GM23338 (cell line): ENCODE data around the gene UGGT2. TPM values are rescaled to one million over a fixed set of nuclear protein-coding genes. Genes with fewer than 3 reads are reported as not detected.

Experiments
- ATAC-seq: fragments of 200-7000 bp; cut with Tn5 transposase; 3 replicates; pipeline ENCODE4 v1.9.1; 2020
- DNase-seq: peaks from one replicate; pipeline ENCODE4 v3.0.0-alpha.2; 2015; ENCODE audit warnings: low spot score
- H2AFZ ChIP-seq: fragments of 200-600 bp; sonication (generic); 2 replicates; pipeline ENCODE4 v1.8.0; 2016; ENCODE audit warnings: antibody characterized with exemption, mild to moderate bottlenecking, moderate library complexity
- H3F3A ChIP-seq: fragments of 200-600 bp; sonication (generic); replicated peaks from 2 replicates; pipeline ENCODE4 v1.8.0; 2017; ENCODE audit warnings: antibody characterized with exemption, mixed run types, low read depth
- H3K27ac ChIP-seq: fragments of 200-600 bp; sonication (generic); 2 replicates; pipeline ENCODE4 v1.6.1; 2016; ENCODE audit warnings: low read depth
- H3K27me3 ChIP-seq: fragments of 200-600 bp; sonication (generic); 2 replicates; pipeline ENCODE4 v1.8.0; 2016; ENCODE audit warnings: mild to moderate bottlenecking, mixed run types, moderate library complexity; ENCODE audit not compliant: insufficient read depth
- H3K36me3 ChIP-seq: fragments of 200-600 bp; sonication (generic); 2 replicates; pipeline ENCODE4 v1.8.0; 2016; ENCODE audit warnings: mild to moderate bottlenecking; ENCODE audit not compliant: insufficient read depth
- H3K4me1 ChIP-seq: fragments of 200-600 bp; sonication (generic); 2 replicates; pipeline ENCODE4 v1.8.0; 2016; ENCODE audit warnings: mild to moderate bottlenecking, moderate library complexity; ENCODE audit not compliant: insufficient read depth
- H3K4me2 ChIP-seq: fragments of 200-600 bp; sonication (generic); 2 replicates; pipeline ENCODE4 v1.7.1; 2017; ENCODE audit warnings: mixed run types
- H3K4me3 ChIP-seq: fragments of 200-600 bp; sonication (generic); 2 replicates; pipeline ENCODE4 v1.6.1; 2016; ENCODE audit warnings: mixed run types
- H3K79me2 ChIP-seq: fragments of 200-600 bp; sonication (generic); replicated peaks from 2 replicates; pipeline ENCODE4 v1.8.0; 2017; ENCODE audit warnings: mild to moderate bottlenecking; ENCODE audit not compliant: insufficient read depth
- H3K9me2 ChIP-seq: fragments of 200-600 bp; sonication (generic); 2 replicates; pipeline ENCODE4 v1.8.0; 2017; ENCODE audit not compliant: insufficient read depth
- H4K20me1 ChIP-seq: fragments of 200-600 bp; sonication (generic); replicated peaks from 2 replicates; pipeline ENCODE4 v1.8.0; 2017; ENCODE audit warnings: mild to moderate bottlenecking; ENCODE audit not compliant: insufficient read depth
- H3K27ac Mint-ChIP-seq: 2 replicates; pipeline ENCODE4 v1.8.0; 2020; ENCODE audit warnings: inconsistent platforms, mild to moderate bottlenecking, moderate library complexity, mixed read lengths
- H3K27me3 Mint-ChIP-seq: 3 replicates; pipeline ENCODE4 v1.8.0; 2022; ENCODE audit warnings: low read depth, mild to moderate bottlenecking, moderate library complexity, mixed read lengths, inconsistent platforms; ENCODE audit not compliant: insufficient read depth, poor library complexity
- H3K36me3 Mint-ChIP-seq: 3 replicates; pipeline ENCODE4 v1.8.0; 2021; ENCODE audit warnings: low read depth, mild to moderate bottlenecking, inconsistent platforms, moderate library complexity, mixed read lengths
- H3K4me1 Mint-ChIP-seq: 3 replicates; pipeline ENCODE4 v1.8.0; 2020; ENCODE audit warnings: mild to moderate bottlenecking, inconsistent platforms, mixed read lengths
- H3K4me3 Mint-ChIP-seq: 3 replicates; pipeline ENCODE4 v1.8.0; 2021; ENCODE audit warnings: moderate library complexity, mild to moderate bottlenecking, inconsistent platforms, mixed read lengths
- H3K9me3 Mint-ChIP-seq: 3 replicates; pipeline ENCODE4 v1.8.0; 2020; ENCODE audit warnings: moderate library complexity, mild to moderate bottlenecking, inconsistent platforms, mixed read lengths
- CREB1 ChIP-seq: fragments of 250-450 bp; sonication (Bioruptor Pico); IDR thresholded peaks from 2 replicates; pipeline ENCODE4 v1.5.0; 2020; ENCODE audit warnings: low read depth, mild to moderate bottlenecking, moderate library complexity
- CTCF ChIP-seq, 2 experiments: fragments of 200-600 bp in 1 of 2; sonication (generic) in 1 of 2; conservative IDR thresholded peaks; 2 replicates each; pipeline versions ENCODE4 v1.5.1 to v1.6.1; 2016 to 2017; ENCODE audit warnings: antibody characterized with exemption in 2 of 2, low read depth in 2 of 2, mild to moderate bottlenecking in 2 of 2, moderate library complexity in 1 of 2
- ETS1 ChIP-seq: IDR thresholded peaks from 2 replicates; pipeline ENCODE4 v1.6.1; 2016; ENCODE audit warnings: antibody characterized with exemption
- EZH2 ChIP-seq: fragments of 200-600 bp; sonication (generic); IDR thresholded peaks from one replicate; pipeline ENCODE4 v1.8.0; 2017; ENCODE audit warnings: antibody characterized with exemption, mild to moderate bottlenecking, low read depth; ENCODE audit not compliant: unreplicated experiment
- EZH2phosphoT487 ChIP-seq: fragments of 200-600 bp; sonication (generic); IDR thresholded peaks from one replicate; pipeline ENCODE4 v1.8.1; 2018; ENCODE audit warnings: antibody characterized with exemption; ENCODE audit not compliant: unreplicated experiment
- JUNB ChIP-seq: IDR thresholded peaks from one replicate; pipeline ENCODE4 v1.6.1; 2016; ENCODE audit warnings: antibody characterized with exemption; ENCODE audit not compliant: unreplicated experiment
- NANOG ChIP-seq: IDR thresholded peaks from 2 replicates; pipeline ENCODE4 v1.6.1; 2016; ENCODE audit warnings: antibody characterized with exemption, borderline replicate concordance
- POLR2AphosphoS5 ChIP-seq: IDR thresholded peaks from 2 replicates; pipeline ENCODE4 v1.6.1; 2016; ENCODE audit warnings: antibody characterized with exemption, low read depth
- REST ChIP-seq: IDR thresholded peaks from one replicate; pipeline ENCODE4 v1.6.1; 2018; ENCODE audit warnings: antibody characterized with exemption; ENCODE audit not compliant: unreplicated experiment
- STAT1 ChIP-seq: IDR thresholded peaks from one replicate; pipeline ENCODE4 v1.6.1; 2016; ENCODE audit warnings: antibody characterized with exemption; ENCODE audit not compliant: unreplicated experiment
- ZNF114 ChIP-seq: fragments of 250-450 bp; sonication (Bioruptor Pico); IDR thresholded peaks from 2 replicates; pipeline ENCODE4 v1.5.0; 2020; ENCODE audit warnings: mild to moderate bottlenecking, moderate library complexity
- ZNF331 ChIP-seq: fragments of 250-450 bp; sonication (Bioruptor Pico); IDR thresholded peaks from 2 replicates; pipeline ENCODE4 v1.5.0; 2020; ENCODE audit warnings: low read depth, mild to moderate bottlenecking, moderate library complexity
- polyA plus RNA-seq: library from polyadenylated mRNA; unstranded; fragments of >200 nt; fragmentation: Nextera tagmentation; extraction: Ambion mirVana; gene quantifications from 2 replicates; pipeline ENCODE4 v1.2.1, GENCODE V29; 2016
- total RNA-seq: library from RNA; depleted of rRNA; stranded (reverse); fragments of >200 nt; shearing (Covaris generic); gene quantifications from 2 replicates; pipeline ENCODE4 v1.2.3, GENCODE V29; 2014

UGGT2 gene
- total and polyA plus RNA-seq, 2 experiments from 2014 or later = 44.0 to 60.5 TPM

GRCh38 chr13:95924389-95924994, 128.7 kb downstream of the UGGT2 start:
- H2AFZ ChIP-seq = no peak overlapping the region
- DNase-seq = peak; percentile 5

GRCh38 chr13:95921485-95921884, 131.7 kb downstream of the UGGT2 start:
- ATAC-seq = no peak
- H3K4me1 ChIP-seq = 0 out of 2 replicates have a peak, but pooled peaks cover 3% of the 10 kb centered on the region
- H3K79me2 ChIP-seq = no peaks in the 10 kb centered on the region
- no peak overlapping the region for H3K4me3 ChIP-seq
- no peak overlapping the region for H3K4me2 ChIP-seq
- Mint-ChIP-seq H3K9me3 (no peaks in the 10 kb centered on the region), H3K27ac (no peak overlapping the region), H3K36me3 (peaks cover 27% of the 10 kb centered on the region; the same call in 2 of the 3 replicates), H3K4me3 (no peak overlapping the region), H3K4me1 (no peaks in the 10 kb centered on the region), H3K27me3 (no peaks in the 10 kb centered on the region)
- no peak overlapping the region for H2AFZ ChIP-seq
- no peaks in the 10 kb centered on the region for H4K20me1 ChIP-seq
- no peak overlapping the region for H3K27ac ChIP-seq
- peaks cover 6% of the 10 kb centered on the region; the same call in 1 of the 2 replicates for H3K9me2 ChIP-seq
- no peaks in the 10 kb centered on the region for H3K27me3 ChIP-seq
- H3K36me3 ChIP-seq = no peaks in the 10 kb centered on the region
- no peaks in the 10 kb centered on the region for H3F3A ChIP-seq
- no peak for DNase-seq
- no peak for TF ChIP-seq POLR2AphosphoS5
- no peak for TF ChIP-seq CREB1 (CRISPR knock-in tag)
- no peak for TF ChIP-seq EZH2phosphoT487
- no peak for TF ChIP-seq ETS1
- TF ChIP-seq JUNB = no peak
- TF ChIP-seq ZNF331 (CRISPR knock-in tag) = no peak
- no peak for TF ChIP-seq ZNF114 (CRISPR knock-in tag)
- no peak for TF ChIP-seq EZH2
- no peak for TF ChIP-seq STAT1
- TF ChIP-seq CTCF (conservative IDR thresholded peaks at IDR 0.05; ENCODE audit: low read depth in 2 of 2) = no peak
- TF ChIP-seq NANOG = no peak
- TF ChIP-seq REST = no peak

More at GRCh38 chr13:95924389-95924994, 128.7 kb downstream of the UGGT2 start:
- no peak for TF ChIP-seq ETS1
- TF ChIP-seq POLR2AphosphoS5 = no peak
- Mint-ChIP-seq H3K27ac (no peak overlapping the region), H3K27me3 (peaks cover 6% of the 10 kb centered on the region), H3K4me3 (no peak overlapping the region), H3K36me3 (peaks cover 27% of the 10 kb centered on the region), H3K4me1 (no peaks in the 10 kb centered on the region), H3K9me3 (peaks cover 19% of the 10 kb centered on the region)
- H3K4me1 ChIP-seq = no peaks in the 10 kb centered on the region
- ATAC-seq = no peak; the same call in 2 of the 3 replicates
- peaks cover 2% of the 10 kb centered on the region; the same call in 1 of the 2 replicates for H3K36me3 ChIP-seq
- no peak overlapping the region for H3K4me2 ChIP-seq
- H3K79me2 ChIP-seq = no peaks in the 10 kb centered on the region
- no peaks in the 10 kb centered on the region for H4K20me1 ChIP-seq
- no peaks in the 10 kb centered on the region for H3K27me3 ChIP-seq
- no peak overlapping the region for H3K4me3 ChIP-seq
- no peaks in the 10 kb centered on the region for H3F3A ChIP-seq
- H3K9me2 ChIP-seq = no peaks in the 10 kb centered on the region; the same call in 1 of the 2 replicates
- no peak overlapping the region for H3K27ac ChIP-seq
